GM18520 (cell line): Measurements from ENCODE around the gene ATP2A3.
"Not testable (repeated sequence)": the region's sequence is repeated elsewhere in the genome, so short reads cannot be mapped to it uniquely, and the experiment has no call there.

Experiments used
- ATAC-seq: cut with Tn5 transposase; IDR thresholded peaks from one replicate; pipeline ENCODE4 v1.9.1; 2021; ENCODE audit not compliant: unreplicated experiment

Gene ATP2A3

GRCh38 chr17:3991699-3992098 is 27.5 kb upstream of the ATP2A3 start:
- ATAC-seq, result not testable (repeated sequence)

- no peak for ATAC-seq
Measured at GRCh38 chr17:3990386-3991127, 26.3 kb upstream of the ATP2A3 start.

- no peak for ATAC-seq
Measured at GRCh38 chr17:3989041-3989886, 25.0 kb upstream of the ATP2A3 start.

- no peak for ATAC-seq
Measured at GRCh38 chr17:3988297-3989040, 24.2 kb upstream of the ATP2A3 start.

- ATAC-seq, result no peak
Measured at GRCh38 chr17:3986939-3987335, 22.7 kb upstream of the ATP2A3 start.

- ATAC-seq, result no peak
Measured at GRCh38 chr17:3986270-3986938, 22.2 kb upstream of the ATP2A3 start.

GRCh38 chr17:3985846-3986245 is 21.6 kb upstream of the ATP2A3 start:
- ATAC-seq, result no peak

GRCh38 chr17:3983606-3984484 is 19.6 kb upstream of the ATP2A3 start:
- ATAC-seq, result no peak

- no peak for ATAC-seq
Measured at GRCh38 chr17:3982541-3983017, 18.3 kb upstream of the ATP2A3 start.

- no peak for ATAC-seq
Measured at GRCh38 chr17:3982113-3982512, 17.9 kb upstream of the ATP2A3 start.

GRCh38 chr17:3981455-3981854 is 17.2 kb upstream of the ATP2A3 start:
- ATAC-seq, result no peak

GRCh38 chr17:3980381-3981014 is 16.3 kb upstream of the ATP2A3 start:
- no peak for ATAC-seq

GRCh38 chr17:3979290-3979611 is 15.0 kb upstream of the ATP2A3 start:
- no peak for ATAC-seq

GRCh38 chr17:3978421-3979289 is 14.4 kb upstream of the ATP2A3 start:
- ATAC-seq, result no peak

- ATAC-seq, result no peak
Measured at GRCh38 chr17:3977387-3977786, 13.2 kb upstream of the ATP2A3 start.

- no peak for ATAC-seq
Measured at GRCh38 chr17:3976675-3977171, 12.5 kb upstream of the ATP2A3 start.

- no peak for ATAC-seq
Measured at GRCh38 chr17:3974980-3975379, 10.7 kb upstream of the ATP2A3 start.

GRCh38 chr17:3974138-3974687 is 10.0 kb upstream of the ATP2A3 start:
- ATAC-seq, result no peak
